ENCODE measurements around the gene BRSK2.
A peak's percentile ranks its signal among the peaks of the same experiment; 100 is the strongest.

The BRSK2 gene

DNA sequence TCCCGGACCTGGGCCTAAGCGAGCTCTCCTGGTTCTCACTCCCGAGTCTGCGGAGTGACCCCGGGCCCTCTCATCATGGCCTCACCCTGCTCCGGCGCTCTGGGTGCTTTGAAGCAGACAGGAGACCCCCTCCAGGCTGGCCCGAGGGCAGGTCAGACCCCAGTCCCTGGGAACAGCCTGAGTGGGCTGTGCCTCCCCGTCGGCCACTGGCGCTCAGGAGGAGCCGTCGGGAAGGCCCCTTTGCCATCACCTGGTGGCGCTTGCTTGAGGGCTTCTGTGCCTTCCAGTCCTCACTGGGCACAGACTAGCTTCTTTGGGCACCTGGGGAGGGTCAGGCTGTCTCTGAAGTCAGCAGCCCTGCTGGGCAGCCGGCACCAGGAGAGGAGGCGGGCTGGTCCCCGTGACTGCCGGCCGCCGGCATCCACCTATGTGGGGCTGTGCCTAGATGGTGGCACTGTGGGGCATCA is 6.7 kb downstream of the BRSK2 start:
- DNase-seq (ENCODE audit: low read depth, low spot score) = no peak

DNA sequence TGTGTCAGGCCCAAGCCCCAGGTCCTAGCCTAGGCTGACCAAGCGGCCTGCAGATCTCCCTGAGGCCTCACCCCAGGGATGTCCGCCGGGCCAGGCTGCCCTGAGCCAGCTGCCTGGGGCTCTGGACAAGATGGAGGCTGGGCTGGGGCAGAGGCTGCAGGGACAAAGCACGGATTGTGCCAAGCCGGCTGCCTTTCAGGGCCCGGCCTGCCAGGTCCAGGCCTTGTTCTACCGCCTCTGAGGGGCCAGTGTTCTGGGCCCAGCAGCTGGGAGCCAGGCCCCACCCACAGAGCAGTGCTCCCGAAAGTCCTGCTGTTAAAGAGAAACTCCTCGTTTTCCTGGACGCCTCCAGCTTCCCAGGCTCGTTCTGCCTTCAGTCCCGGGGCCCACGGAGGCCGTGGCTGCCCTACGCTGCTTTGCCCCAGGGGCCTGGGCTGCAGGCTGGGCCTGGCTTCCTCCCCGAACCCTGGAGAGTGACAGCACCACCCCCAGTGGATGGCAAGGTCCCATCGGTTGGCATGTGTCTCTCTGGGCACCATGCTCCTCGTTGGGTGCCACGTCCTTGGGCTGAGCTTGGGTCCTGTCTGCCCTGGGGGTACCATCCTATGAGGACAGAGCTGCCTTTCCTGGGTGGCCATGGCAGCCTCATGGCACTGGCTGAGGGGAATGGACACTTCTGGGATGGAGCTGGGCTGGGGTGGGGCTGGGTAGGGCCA is 7.6 kb downstream of the BRSK2 start:
- DNase-seq (ENCODE audit: low read depth, low spot score) = no peak

DNA sequence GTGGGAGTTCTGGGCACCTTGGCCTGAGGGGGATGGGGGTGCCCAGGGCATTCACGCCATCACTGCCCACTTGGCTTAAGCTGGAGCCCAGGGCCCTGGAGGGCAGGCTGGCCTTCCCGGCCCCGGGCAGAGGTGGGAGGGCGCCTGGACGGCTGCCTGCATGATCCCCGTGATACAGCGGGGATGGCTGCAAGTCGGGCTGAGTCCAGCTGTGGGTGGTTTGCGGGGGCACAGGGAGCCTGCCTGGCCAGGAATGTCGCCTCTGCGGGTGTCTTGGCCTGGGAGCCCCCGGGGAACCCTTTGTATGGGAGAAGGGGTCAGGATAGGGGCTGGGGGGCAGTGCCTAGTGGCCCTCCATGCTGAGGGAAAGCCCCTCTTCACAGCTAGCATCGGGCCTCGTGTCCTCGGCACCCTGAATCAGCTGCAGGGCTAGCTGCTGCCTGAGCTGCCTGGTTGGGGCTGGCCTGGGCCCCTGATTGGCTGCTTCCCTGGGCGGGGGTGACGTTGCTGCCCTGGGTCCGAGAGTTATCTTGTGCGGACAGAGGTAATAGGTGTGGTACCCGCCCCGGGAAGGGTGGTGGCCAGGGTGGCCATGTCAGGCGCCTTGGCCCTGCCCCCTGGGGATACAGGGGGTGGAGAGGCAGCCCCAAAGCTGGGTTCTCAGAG is 8.3 kb downstream of the BRSK2 start:
- DNase-seq (ENCODE audit: low read depth, low spot score) = no peak

DNA sequence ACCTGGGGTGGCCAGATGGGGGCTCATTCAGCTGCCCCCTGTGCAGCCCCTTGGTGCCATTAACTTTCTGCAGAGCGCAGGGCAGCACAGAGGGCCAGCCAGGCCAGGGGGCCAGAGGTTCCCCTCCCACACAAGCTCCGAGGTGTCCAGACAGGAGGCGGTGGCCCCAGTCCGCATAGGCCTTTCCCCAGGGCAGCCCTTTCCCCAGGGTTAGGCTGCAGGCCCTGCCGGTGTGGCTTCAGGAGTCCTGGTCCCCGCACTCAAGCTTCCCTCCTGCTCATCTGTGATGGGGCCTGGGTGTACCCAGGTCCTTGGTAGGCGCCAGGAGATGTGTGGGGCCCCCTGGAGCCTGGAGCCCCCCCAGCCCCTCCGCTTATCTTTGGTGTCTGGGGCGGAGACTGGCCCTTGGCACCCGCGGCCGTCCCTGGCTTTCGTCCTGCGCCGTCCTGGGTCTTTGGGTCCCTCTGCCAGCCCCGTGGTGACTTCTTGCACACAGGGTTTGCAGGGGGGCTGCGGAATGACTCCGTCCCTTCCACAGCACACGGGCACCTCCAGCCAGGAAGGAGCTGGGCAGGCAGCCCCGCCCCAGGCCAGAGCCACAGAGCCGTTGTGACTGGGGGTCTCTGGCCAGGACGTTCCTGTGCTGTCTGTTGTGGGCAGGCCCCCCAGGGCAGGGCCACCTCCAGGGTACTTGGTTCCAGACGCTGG is 8.9 kb downstream of the BRSK2 start:
- no peak for DNase-seq (ENCODE audit: low read depth, low spot score)

DNA sequence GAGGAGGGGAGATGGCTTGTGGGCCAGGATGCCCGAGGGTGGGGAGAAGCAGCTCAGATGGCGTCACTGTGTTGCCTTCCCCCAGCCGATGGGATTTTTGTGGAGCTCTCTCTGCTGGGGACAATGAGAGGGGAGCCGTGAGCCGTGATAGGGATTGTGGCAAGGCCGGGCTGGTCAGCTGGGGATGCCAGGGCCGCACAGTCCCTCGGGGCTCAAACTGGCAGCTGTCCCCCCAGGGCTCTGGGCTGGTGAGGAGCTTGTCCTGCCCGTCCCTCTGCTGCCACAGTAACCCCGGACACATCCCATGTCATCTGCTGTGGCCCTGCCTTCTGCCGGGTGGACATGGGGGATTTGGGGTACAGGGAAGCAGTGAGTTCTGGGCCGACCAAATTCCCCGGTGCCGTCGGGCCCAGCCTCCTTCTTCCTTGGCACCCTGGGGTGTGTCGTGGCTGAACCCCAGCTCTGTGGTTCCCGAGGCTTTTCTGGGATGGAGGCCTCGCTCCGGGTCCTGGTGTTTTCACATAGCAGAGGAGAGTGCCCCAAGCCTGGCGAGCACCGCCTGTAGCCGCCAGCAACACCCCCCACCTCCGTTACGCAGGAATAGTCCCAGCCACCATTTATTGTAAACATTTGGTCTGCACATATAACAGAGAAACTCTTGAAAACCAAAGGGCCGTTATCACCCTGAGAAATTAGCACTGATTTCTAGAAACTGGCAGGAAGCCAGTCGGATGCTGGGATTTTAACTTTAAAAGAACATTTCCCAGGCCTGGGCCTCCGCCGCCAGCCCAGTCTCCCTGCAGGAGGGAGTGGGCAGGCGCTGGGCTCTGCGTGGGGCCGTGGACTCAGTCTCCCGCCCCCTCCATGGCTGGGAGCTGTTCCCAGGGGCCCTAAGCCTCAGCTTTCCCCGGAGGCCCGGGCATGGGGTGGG is 9.9 kb downstream of the BRSK2 start:
- DNase-seq (ENCODE audit: low read depth, low spot score) = no peak

DNA sequence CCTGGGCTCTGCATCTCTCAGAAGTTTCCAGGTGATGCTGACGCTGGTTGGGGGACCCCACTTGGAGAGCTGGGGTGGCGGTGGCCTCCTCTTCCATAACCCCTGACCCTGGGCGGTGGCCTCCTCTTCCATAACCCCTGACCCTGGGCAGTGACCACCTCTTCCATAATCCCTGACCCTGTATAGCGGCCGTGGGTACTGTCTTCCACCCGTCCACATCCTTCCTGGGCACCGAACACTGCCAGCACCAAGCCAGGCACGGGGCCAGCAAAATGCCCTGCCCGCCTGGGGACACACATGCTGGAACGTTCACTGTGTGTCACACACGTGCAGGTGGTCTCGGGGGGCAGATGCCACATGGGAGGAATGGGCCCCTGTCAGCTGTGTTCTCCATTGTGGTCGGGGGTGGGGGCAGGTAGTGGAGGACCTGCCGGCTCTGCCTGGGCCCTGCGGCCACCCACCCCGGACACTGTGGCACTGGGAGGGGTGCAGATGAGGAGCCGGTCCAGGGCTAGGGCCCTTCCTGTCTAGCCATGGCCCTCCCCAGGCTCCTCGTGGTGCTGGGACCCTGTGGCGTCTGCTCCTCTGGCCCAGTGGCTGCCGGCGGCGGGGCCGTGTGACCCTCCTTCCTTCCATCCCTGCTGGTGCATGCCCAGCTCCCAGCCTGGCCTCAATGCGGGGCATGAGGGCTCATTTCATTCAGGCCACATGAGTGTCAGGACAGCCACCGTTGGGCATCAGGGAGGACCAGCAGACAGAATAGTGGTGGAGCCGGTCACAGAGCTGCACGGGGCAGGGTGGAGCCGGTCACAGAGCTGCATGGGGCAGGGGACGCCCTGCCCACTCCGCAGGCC is 10.8 kb downstream of the BRSK2 start:
- DNase-seq (ENCODE audit: low read depth, low spot score) = no peak

DNA sequence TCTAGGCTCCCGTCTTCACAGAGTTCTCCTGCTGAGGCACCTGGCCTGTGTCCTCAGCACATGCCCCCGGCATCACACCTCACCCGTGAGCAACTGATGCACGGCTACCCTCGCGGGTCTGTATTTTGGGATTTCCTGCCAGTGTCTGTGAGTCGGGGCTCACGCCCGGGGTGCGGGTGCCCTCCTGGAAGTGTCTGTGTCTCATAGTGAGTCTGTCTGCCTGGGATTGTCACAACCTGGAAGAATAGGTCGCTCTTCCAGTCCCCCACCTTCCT is 11.4 kb downstream of the BRSK2 start:
- no peak for DNase-seq (ENCODE audit: low read depth, low spot score)

DNA sequence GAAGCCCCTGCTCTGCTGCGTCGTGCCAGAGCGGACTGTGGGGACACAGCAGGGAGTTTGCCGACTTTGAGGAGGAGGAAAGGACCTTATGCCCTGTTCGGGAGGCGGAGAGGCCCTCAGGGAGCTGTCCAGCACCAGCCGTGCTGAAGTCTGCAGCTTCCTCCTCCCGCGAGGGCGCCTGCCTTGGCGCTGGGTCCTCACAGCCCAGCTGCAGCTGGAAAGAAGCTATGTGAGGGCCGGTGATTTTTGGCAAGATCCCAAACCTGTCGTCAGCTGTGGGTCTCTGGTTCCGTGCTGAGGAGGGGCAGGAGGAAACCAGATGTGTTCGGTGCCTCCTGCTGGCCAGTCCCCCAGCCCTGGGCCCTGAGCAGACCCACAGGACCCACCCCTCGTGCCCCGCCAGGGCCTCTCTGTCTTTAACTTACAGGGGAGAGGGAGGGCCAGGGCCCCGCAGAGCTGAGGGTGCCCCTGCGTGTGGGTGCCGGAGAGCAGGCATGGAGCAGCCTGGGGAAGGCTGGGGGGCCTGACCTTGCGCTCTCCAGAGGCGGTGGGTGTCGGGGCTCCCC is 12.0 kb downstream of the BRSK2 start:
- peak; percentile 85 for DNase-seq (ENCODE audit: low read depth, low spot score)

DNA sequence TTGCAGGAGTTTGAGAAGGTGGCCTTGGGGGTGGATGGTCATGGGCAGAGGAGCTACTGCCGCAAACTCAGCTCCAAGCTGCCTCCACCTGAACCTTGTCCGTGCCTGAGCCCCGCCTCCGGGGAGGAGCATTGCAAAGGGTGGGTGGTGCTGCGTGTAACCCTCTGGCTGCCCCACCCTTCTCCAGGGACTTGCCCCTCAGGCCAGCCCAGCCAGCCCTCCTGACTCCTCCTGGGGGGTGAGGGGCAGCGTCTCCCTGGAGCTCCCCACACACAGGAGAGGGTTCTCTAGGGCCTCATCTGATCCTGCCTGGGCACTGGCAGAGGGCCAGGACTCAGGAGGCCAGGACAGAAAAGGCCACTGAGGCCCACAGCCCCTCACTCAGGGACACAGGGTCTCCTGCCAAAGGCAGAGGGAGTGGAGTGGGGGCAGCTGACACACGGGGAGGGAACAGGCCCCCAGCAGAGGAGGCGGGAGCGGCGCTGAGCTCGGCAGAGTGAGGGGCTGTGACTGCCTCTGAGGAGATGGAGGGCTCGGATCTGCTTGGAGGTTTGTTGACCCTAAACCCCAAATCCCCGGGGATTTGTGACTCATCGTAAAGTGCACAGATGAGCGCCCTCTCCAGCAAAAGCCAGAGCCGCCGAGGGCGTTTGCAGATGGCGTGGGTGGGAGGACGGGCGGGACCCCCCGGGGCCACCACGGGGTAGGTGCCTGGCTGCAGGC is 12.8 kb downstream of the BRSK2 start:
- DNase-seq (ENCODE audit: low read depth, low spot score) = no peak

DNA sequence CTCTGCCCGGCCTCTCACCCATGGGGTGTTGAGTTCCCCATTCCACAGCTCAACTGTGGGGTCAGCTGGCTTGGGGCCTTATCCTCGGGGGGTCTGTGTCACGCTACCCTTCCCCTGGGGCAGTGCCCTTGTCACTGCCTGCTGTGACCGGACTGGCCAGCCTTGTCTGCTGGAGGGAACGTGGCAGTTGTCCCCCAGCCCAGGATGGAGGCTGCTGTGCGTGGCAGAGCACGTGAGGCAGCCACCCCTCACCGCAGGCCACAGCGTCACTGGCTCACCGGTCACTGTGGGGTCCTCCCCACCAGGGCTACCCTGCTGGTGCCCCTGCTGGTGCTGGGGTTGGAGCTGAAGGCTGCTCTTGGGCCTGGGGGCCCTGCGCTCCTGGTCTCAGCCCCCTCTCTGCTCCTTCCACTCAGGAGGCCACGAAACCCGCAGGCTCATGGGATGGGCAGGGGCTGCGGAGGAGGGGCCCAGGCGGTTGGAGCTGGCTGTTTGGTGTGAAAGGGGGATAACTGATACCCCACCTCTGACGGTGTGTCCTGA is 13.4 kb downstream of the BRSK2 start:
- no peak for DNase-seq (ENCODE audit: low read depth, low spot score)

DNA sequence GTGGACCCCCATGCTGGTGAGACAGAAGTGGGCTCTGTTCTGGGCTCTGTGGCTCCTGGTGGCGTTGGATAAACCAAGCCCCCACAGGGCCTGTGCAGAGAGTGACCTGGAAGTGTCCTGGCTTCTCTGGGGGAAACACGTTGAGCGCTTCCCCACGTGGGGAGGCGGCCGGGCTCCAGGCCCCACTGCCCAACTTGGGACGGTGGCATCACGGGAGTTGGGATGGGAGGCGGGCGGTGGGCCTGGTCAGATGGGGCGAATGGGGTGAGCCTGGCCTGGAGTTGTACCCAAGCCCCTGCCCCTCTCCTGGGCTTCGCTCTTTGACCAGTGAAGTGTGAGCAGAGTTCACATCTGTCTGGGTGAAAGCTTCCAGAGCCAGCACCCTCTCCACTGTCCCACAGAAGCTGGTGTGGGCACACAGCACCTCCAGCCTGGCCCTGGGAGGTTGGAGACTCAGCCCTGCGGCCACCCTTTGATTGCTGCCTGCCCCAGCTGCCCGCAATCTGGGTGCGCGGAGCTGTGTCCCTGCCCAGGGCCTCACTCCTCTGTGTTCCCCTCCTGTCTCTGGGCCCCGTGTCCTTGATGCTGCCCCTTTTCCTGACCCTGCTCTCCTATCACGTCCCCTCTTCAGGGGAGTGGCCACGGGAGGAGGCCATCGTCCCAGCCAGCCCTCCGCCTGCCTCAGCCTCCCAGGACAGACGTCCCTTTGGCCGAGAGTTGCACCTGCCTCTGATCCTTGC is 14.2 kb downstream of the BRSK2 start:
- DNase-seq (ENCODE audit: low read depth, low spot score) = no peak

DNA sequence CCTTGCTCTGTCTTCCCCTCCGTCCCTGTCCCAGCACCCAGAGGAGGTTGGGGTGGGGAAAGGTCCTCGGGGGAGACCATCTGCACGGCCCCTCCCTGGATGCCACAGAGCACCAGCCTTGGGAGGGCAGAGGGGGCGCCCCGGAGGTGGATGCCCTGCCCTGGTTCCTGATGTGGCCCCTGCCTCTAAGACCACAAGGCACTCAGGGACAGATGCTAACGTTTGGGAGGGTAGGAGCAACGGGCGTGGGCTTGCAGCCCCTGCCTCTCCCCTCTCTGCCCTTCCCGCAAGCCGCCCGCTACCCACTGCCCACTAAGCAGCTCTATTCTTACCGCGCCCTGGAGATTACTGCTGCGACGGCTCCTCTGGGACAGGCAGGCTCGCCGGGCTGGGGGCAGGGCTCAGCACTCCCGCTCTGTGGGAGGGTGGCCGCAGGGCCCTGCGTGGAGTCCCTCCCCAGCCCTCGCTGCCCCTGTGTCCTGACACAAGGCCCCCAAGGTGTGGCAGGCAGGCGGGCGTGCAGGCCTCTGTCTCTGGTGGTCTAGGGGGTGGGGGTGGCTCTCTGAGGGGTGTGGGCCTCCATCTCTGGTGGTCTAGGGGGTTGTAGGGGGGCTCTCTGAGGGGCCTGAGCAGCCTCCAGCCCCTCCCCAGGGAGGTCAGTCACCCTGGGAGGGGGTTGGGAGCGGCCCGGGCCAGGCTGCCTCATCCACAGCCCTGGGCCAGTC is 14.9 kb downstream of the BRSK2 start:
- DNase-seq (ENCODE audit: low read depth, low spot score) = no peak

DNA sequence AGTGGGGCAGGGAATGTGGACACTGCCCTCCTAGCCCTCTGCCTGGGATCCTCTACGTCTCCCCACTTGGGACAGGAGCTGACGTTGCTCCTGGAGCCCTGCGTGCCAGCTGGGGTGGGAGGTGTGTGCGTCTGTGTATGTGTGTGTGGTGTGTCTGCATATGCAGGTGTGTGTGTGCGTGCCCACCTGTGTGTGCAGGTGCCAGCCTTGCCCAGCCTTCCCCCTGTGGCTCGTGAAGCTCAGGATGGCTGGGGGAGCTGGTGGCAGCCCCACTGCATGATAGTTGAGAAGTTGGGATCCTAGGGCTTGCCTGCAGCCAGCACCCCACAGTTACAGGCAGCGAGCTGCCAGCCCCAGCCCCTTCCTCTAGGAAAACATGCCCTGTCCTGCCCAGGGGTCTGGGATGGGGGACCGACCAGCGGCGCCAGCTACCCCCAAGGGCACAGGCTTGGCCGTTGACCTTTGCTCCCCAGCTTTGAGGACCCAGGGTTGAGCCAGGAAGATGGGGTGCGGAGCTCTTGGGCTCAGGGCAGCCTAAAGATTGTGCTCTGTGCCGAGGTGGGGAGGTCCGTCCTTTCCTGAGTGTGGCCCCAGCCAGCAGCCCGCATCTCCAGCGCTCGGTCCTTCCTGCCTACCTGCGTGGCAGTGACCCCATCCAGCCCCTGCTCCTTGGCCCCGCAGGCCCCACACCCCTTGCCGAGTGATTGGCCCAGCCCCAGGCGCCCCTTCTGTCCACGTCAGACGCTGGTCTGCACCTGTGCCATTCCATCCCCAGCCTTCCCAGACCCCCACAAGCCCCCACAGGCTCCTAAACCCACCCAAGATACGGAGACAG is 15.7 kb downstream of the BRSK2 start:
- DNase-seq (ENCODE audit: low read depth, low spot score) = no peak

DNA sequence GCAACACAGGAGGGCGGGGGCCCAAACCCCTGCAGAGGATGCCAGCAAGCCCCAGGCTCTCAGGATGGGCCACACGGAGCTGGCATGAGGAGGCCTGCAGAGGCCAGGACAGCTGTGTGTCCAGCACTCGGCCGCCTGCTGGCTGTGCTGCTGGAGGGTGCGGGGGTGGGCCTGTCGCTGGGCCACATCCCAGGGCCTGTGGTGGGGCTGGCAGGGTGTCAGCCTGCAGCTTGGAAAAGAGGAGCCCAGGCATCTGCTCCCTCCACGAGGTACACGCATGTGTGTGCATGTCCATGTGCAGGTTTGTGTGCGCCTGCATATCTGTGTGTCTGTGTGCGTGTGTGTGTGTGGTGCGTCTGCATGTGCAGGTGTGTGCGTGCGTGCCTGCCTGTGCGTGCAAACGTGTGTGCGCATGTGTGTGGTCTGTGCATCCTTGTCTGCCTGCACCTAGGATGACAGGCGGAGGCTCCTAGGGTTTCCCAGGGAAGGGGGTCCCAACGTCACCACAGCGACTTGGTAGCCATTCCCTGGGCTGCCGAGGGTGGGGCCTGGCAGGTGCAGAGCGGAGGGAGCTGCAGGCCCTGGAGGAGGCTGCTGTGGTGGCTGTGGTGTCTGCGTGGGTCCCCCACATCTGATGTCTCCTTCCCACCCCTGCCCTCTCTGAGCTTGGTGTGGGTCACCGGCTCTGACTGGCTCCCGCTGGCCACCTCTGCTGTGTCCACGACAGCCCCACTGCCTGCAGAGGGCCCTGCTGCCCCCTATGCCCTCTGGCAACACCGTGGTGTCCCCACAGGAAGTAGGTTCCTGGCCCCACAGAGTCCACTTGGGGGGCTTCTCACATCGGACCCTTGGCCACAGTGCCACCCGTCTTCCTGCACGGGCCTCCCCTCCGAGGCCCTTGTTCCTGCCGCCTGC is 17.1 kb downstream of the BRSK2 start:
- DNase-seq (ENCODE audit: low read depth, low spot score) = no peak

DNA sequence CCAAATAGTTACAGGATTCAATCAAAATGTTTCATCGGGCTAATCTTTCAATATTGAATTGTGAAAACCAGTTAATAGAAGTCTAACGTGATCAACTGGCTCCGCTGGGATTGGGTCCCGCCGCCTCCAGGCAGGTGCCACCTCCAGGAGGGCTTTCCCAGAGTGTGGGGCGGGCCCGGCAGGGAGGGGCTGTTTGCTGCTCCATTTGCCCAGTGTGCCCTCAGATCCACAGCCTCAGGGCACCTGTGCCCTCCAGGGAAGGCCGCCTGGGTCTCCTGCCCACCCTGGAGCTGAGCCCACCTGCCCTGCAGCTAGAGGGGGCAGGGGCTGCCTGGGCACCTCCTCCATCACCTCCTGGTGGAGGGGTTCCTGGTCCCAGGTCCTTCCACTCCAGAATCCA is 17.9 kb downstream of the BRSK2 start:
- DNase-seq (ENCODE audit: low read depth, low spot score) = no peak

DNA sequence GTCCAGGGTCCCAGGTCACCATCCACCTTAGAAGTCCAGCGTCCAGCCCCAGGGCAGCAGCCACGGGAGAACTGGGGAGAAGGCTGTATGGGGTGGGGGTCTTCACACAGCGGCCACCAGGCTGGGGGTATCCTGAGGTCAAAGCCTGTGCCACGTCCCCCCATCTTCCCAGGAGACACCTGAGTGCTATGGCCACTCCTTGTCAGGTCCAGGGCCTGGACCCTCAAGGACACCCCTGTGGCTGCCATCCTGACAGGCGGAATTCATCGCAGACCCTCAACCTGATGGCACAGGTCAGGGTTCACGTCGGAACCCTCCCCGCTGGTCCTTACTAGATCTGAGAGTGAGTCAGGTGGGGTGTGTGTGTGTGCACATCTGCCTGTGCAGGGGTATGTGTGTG is 18.6 kb downstream of the BRSK2 start:
- DNase-seq (ENCODE audit: low read depth, low spot score) = no peak
